ENCODE data around the gene CDC42SE2. TPM values are rescaled to one million over a fixed set of nuclear protein-coding genes. Genes with fewer than 3 reads are reported as not detected.

The CDC42SE2 gene
- total RNA-seq, 1 experiment from 2014 or later, result 46.1 TPM

GRCh38 chr5:131393498-131393968 is 129.7 kb downstream of the CDC42SE2 start:
- H3K27me3 ChIP-seq (ENCODE audit: control insufficient read depth, insufficient read depth, low read length), result no peaks in the 10 kb centered on the region
- CTCF ChIA-PET, result no interaction called here
- ATAC-seq (no peak), DNase-seq (ENCODE audit: low read depth, low spot score) (no peak)
- POLR2A ChIA-PET, result no interaction called here
- H3K4me3 ChIP-seq (ENCODE audit: low read depth in 2 of 2, low read length in 2 of 2), result no peak overlapping the region
- peaks cover 3% of the 10 kb centered on the region; the same call in 1 of the 2 replicates for H3K4me1 ChIP-seq (ENCODE audit: control insufficient read depth, insufficient read depth, low read length)
- BruUV-seq (replicated peaks), result no TSS peak
- intact Hi-C loops (cut with micrococcal nuclease; ENCODE audit: unreplicated experiment), result no loop called here
- no peak for TF ChIP-seq SIN3A (IDR thresholded peaks at IDR 0.05; ENCODE audit: borderline replicate concordance, insufficient read depth, low read depth, low read length)
- TF ChIP-seq, protein P1, sequence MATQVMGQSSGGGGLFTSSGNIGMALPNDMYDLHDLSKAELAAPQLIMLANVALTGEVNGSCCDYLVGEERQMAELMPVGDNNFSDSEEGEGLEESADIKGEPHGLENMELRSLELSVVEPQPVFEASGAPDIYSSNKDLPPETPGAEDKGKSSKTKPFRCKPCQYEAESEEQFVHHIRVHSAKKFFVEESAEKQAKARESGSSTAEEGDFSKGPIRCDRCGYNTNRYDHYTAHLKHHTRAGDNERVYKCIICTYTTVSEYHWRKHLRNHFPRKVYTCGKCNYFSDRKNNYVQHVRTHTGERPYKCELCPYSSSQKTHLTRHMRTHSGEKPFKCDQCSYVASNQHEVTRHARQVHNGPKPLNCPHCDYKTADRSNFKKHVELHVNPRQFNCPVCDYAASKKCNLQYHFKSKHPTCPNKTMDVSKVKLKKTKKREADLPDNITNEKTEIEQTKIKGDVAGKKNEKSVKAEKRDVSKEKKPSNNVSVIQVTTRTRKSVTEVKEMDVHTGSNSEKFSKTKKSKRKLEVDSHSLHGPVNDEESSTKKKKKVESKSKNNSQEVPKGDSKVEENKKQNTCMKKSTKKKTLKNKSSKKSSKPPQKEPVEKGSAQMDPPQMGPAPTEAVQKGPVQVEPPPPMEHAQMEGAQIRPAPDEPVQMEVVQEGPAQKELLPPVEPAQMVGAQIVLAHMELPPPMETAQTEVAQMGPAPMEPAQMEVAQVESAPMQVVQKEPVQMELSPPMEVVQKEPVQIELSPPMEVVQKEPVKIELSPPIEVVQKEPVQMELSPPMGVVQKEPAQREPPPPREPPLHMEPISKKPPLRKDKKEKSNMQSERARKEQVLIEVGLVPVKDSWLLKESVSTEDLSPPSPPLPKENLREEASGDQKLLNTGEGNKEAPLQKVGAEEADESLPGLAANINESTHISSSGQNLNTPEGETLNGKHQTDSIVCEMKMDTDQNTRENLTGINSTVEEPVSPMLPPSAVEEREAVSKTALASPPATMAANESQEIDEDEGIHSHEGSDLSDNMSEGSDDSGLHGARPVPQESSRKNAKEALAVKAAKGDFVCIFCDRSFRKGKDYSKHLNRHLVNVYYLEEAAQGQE (IDR thresholded peaks at IDR 0.05; ENCODE audit: insufficient read depth in 1 of 2, low read depth in 2 of 2, low read length in 1 of 2), result no peak
- H3K36me3 ChIP-seq (ENCODE audit: control insufficient read depth, insufficient read depth, low read length), result peaks cover 19% of the 10 kb centered on the region
- H3K27ac ChIP-seq (ENCODE audit: low read length), result no peak overlapping the region
- H3K9me3 ChIP-seq (ENCODE audit: control insufficient read depth, insufficient read depth, low read depth, low read length), result no peaks in the 10 kb centered on the region
- in situ Hi-C loops (cut with HindIII; ENCODE audit: low pct_unique_long_range_greater_than_20kb, low sequenced_read_pairs), result no loop called here

DNA sequence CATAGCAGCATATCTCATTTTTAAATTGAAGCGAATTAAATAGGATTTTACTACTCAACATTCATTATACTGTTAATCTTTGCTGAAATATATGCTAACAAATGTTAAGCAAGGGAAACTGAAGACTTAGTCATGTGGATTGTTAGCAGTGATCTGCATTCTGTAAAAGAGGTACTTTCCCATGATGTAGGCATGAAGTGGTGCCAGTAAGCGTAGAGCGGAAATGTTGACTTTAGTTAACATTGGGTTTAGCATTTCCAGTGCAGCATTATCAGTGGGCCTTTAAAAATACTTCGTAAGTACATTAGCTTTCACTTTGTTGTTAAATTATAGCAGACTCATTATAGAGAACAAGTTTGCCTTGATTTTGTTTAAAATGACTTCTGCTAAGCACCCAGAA is 130.3 kb downstream of the CDC42SE2 start:
- BruUV-seq (replicated peaks), result no TSS peak
- no peaks in the 10 kb centered on the region for H3K27me3 ChIP-seq (ENCODE audit: control insufficient read depth, insufficient read depth, low read length)
- in situ Hi-C loops (cut with HindIII; ENCODE audit: low pct_unique_long_range_greater_than_20kb, low sequenced_read_pairs) (no loop called here), intact Hi-C loops (cut with micrococcal nuclease; ENCODE audit: unreplicated experiment) (no loop called here)
- ChIA-PET CTCF (no interaction called here), POLR2A (no interaction called here)
- DNase-seq (ENCODE audit: low read depth, low spot score), result no peak
- H3K27ac ChIP-seq (ENCODE audit: low read length), result no peak overlapping the region
- peaks cover 19% of the 10 kb centered on the region for H3K36me3 ChIP-seq (ENCODE audit: control insufficient read depth, insufficient read depth, low read length)
- ATAC-seq, result no peak
- H3K9me3 ChIP-seq (ENCODE audit: control insufficient read depth, insufficient read depth, low read depth, low read length), result no peaks in the 10 kb centered on the region
- no peak overlapping the region for H3K4me3 ChIP-seq (ENCODE audit: low read depth in 2 of 2, low read length in 2 of 2)
- TF ChIP-seq POLR2AphosphoS5 (IDR thresholded peaks at IDR 0.05; ENCODE audit: low read depth, low read length) (no peak), SIN3A (IDR thresholded peaks at IDR 0.05; ENCODE audit: borderline replicate concordance, insufficient read depth, low read depth, low read length) (no peak), TCF7L2 (IDR thresholded peaks at IDR 0.05; ENCODE audit: low read depth, low read length) (no peak)
- TF ChIP-seq, protein P1 (IDR thresholded peaks at IDR 0.05; ENCODE audit: insufficient read depth in 1 of 2, low read depth in 2 of 2, low read length in 1 of 2), result no peak
- TF ChIP-seq, protein P2, sequence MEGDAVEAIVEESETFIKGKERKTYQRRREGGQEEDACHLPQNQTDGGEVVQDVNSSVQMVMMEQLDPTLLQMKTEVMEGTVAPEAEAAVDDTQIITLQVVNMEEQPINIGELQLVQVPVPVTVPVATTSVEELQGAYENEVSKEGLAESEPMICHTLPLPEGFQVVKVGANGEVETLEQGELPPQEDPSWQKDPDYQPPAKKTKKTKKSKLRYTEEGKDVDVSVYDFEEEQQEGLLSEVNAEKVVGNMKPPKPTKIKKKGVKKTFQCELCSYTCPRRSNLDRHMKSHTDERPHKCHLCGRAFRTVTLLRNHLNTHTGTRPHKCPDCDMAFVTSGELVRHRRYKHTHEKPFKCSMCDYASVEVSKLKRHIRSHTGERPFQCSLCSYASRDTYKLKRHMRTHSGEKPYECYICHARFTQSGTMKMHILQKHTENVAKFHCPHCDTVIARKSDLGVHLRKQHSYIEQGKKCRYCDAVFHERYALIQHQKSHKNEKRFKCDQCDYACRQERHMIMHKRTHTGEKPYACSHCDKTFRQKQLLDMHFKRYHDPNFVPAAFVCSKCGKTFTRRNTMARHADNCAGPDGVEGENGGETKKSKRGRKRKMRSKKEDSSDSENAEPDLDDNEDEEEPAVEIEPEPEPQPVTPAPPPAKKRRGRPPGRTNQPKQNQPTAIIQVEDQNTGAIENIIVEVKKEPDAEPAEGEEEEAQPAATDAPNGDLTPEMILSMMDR (IDR thresholded peaks at IDR 0.05), result no peak
- peaks cover 3% of the 10 kb centered on the region; the same call in 1 of the 2 replicates for H3K4me1 ChIP-seq (ENCODE audit: control insufficient read depth, insufficient read depth, low read length)
